MCF 10A (cell line): ENCODE results near the gene SARNP. TPM values are rescaled to one million over a fixed set of nuclear protein-coding genes. Genes with fewer than 3 reads are reported as not detected.

ENCODE experiments used
- BruUV-seq: library from RNA; stranded (reverse); fragments of 400-500 nt; replicated peaks from 2 replicates; lab custom pipeline; 2021; lab: Mats Ljungman, UMichigan
- CTCF ChIA-PET: fragments of 300-600 bp; sonication (Branson Sonifier 250); formaldehyde crosslinking; extraction: SDS; loops from one replicate; lab custom pipeline; 2021; ENCODE audit warnings: antibody characterized with exemption, inconsistent platforms; lab: Yijun Ruan, JAX
- POLR2A ChIA-PET: fragments of 300-600, 350-650 bp; sonication (Branson Sonifier 250); formaldehyde crosslinking; extraction: SDS; loops from one replicate; lab custom pipeline; 2020; ENCODE audit warnings: antibody characterized with exemption, inconsistent platforms; lab: Yijun Ruan, JAX
- DNase-seq: peaks from one replicate; pipeline ENCODE4 v3.0.0-alpha.2; 2018; ENCODE audit not compliant: unreplicated experiment
- H3K27ac Mint-ChIP-seq: one replicate; pipeline ENCODE4 v1.8.0; 2022; ENCODE audit warnings: mild to moderate bottlenecking, low read depth, mixed read lengths; ENCODE audit not compliant: unreplicated experiment
- H3K27me3 Mint-ChIP-seq: one replicate; pipeline ENCODE4 v1.8.0; 2022; ENCODE audit warnings: mixed read lengths; ENCODE audit not compliant: insufficient read depth, unreplicated experiment
- H3K36me3 Mint-ChIP-seq: one replicate; pipeline ENCODE4 v1.8.0; 2022; ENCODE audit warnings: mild to moderate bottlenecking, moderate library complexity, mixed read lengths; ENCODE audit not compliant: insufficient read depth, unreplicated experiment
- H3K4me1 Mint-ChIP-seq: one replicate; pipeline ENCODE4 v1.8.0; 2022; ENCODE audit warnings: mixed read lengths; ENCODE audit not compliant: insufficient read depth, unreplicated experiment
- H3K4me3 Mint-ChIP-seq: one replicate; pipeline ENCODE4 v1.8.0; 2022; ENCODE audit warnings: mild to moderate bottlenecking, moderate library complexity, mixed read lengths; ENCODE audit not compliant: unreplicated experiment
- H3K9me3 Mint-ChIP-seq: one replicate; pipeline ENCODE4 v1.8.0; 2022; ENCODE audit warnings: mixed read lengths; ENCODE audit not compliant: unreplicated experiment
- intact Hi-C: fragments of 100-400 bp; cut with micrococcal nuclease; formaldehyde crosslinking; loops from 2 replicates; pipeline ENCODE4 v1.14.1; 2022
- total RNA-seq: library from RNA; stranded (reverse); gene quantifications from 2 replicates; pipeline ENCODE4 v1.2.3, GENCODE V29; 2022
- TF ChIP-seq, protein P1 (sequence below): fragments of 200-600 bp; IDR thresholded peaks from one replicate; pipeline ENCODE4 v1.8.0; 2022; ENCODE audit warnings: antibody characterized with exemption, mild to moderate bottlenecking; ENCODE audit not compliant: unreplicated experiment

SARNP gene
- total RNA-seq, 1 experiment from 2014 or later, result 61.1 TPM

DNA sequence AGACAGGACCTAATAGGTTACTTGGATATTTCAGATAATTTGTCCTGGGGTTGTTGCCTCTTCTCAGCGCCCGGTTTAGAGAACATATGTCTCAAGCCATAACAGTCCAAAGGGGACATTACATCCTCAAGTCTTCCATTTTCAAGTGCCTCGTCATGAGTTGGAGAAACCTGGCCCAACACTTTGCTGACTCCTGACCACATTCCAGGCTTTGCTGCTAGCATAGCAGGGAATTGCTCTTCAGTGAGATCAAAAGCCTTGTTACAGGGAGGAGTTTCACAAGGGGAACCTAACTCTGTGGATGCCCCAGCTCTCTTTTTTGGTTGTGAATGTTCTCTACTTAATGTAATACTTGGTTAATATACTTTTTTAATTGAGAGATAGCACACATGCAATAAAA lies 33.4 kb upstream of the SARNP start:
- POLR2A ChIA-PET, result interaction anchor here (1.0 to 1.6 kb wide), 2 partner anchors 21 to 31 kb away, joined by 3 to 4 read pairs; no protein-coding TSS in a partner anchor
- H3K36me3 Mint-ChIP-seq, result no peaks in the 10 kb centered on the region
- H3K4me1 Mint-ChIP-seq, result peaks cover 20% of the 10 kb centered on the region
- H3K27ac Mint-ChIP-seq, result no peak overlapping the region
- TF ChIP-seq, protein P1, sequence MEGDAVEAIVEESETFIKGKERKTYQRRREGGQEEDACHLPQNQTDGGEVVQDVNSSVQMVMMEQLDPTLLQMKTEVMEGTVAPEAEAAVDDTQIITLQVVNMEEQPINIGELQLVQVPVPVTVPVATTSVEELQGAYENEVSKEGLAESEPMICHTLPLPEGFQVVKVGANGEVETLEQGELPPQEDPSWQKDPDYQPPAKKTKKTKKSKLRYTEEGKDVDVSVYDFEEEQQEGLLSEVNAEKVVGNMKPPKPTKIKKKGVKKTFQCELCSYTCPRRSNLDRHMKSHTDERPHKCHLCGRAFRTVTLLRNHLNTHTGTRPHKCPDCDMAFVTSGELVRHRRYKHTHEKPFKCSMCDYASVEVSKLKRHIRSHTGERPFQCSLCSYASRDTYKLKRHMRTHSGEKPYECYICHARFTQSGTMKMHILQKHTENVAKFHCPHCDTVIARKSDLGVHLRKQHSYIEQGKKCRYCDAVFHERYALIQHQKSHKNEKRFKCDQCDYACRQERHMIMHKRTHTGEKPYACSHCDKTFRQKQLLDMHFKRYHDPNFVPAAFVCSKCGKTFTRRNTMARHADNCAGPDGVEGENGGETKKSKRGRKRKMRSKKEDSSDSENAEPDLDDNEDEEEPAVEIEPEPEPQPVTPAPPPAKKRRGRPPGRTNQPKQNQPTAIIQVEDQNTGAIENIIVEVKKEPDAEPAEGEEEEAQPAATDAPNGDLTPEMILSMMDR, result no peak
- H3K4me3 Mint-ChIP-seq, result no peak overlapping the region
- no TSS peak for BruUV-seq
- no peaks in the 10 kb centered on the region for H3K27me3 Mint-ChIP-seq
- no peaks in the 10 kb centered on the region for H3K9me3 Mint-ChIP-seq
- no peak for DNase-seq
- CTCF ChIA-PET, result no interaction called here
- intact Hi-C loops, result no loop called here

DNA sequence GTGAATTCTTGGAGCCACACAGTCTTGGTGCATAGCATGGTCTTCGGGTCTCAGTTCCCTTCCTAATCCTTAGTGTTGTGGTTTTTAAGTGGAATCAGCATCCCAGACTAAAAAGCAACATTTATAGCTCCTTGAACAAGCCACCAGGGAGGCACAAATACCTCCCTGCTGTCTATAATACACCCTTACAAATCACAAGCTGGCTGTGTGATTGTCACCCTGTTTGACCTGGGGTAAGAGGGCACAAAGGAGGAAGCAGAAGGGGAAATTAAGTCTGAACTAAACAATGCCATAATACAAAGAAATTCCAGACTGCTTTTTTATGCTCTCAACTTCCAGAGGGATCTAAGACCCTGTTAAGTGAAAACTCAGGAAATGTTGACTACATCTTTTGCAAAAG lies 32.9 kb upstream of the SARNP start:
- Mint-ChIP-seq H3K36me3 (no peaks in the 10 kb centered on the region), H3K4me3 (no peak overlapping the region), H3K9me3 (no peaks in the 10 kb centered on the region), H3K27ac (peak overlapping the region; percentile 99), H3K27me3 (no peaks in the 10 kb centered on the region), H3K4me1 (peaks cover 20% of the 10 kb centered on the region)
- TF ChIP-seq, protein P1, result no peak
- intact Hi-C loops, result no loop called here
- ChIA-PET POLR2A (interaction anchor here (0.5 to 1.6 kb wide), 5 partner anchors 15 to 83 kb away, joined by 3 to 4 read pairs (median 3); no protein-coding TSS in a partner anchor), CTCF (no interaction called here)
- no peak for DNase-seq
- no TSS peak for BruUV-seq

DNA sequence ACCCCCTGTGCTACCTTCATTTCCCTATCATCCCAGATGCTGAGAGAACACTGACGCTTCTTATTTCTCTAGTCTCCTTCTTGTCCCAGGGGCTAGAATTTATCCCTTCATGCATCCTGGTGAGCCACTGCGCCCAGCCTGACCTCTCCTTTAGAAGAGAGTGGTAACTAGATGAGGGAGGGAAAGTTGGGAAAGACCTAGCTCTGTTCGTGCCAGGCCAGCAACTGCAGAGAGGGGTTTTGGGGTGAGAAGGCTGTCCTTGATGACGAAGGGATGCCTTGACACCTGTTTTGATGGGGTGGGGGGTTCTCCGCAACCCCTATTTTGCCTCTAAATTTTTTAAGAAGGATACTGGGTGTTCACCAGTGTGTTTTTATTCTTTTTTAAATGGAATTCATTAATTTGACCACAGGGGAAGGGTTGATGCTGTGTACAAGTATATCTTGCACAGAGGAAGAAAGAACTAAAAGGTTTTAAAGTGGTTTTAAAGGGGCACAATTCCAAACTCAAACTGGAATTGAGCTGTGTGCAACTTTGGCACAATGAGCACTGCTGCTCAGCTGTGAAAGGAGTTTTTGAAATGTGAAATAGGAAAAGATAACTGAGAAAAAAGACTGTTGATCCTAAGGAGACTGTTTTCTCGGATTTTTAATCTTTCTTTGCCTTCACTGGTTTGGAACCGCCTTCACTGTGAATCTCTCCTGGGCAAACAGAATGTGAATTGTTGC lies 32.3 kb upstream of the SARNP start:
- ChIA-PET CTCF (no interaction called here), POLR2A (interaction anchor here (0.5 to 1.6 kb wide), 5 partner anchors 15 to 83 kb away, joined by 3 to 4 read pairs (median 3); no protein-coding TSS in a partner anchor)
- DNase-seq, result no peak
- H3K27ac Mint-ChIP-seq, result peak overlapping the region; percentile 99
- TF ChIP-seq, protein P1, result no peak
- no TSS peak for BruUV-seq
- H3K4me1 Mint-ChIP-seq, result peaks cover 20% of the 10 kb centered on the region
- intact Hi-C loops, result no loop called here
- no peaks in the 10 kb centered on the region for H3K36me3 Mint-ChIP-seq
- no peak overlapping the region for H3K4me3 Mint-ChIP-seq
- no peaks in the 10 kb centered on the region for H3K9me3 Mint-ChIP-seq
- H3K27me3 Mint-ChIP-seq, result no peaks in the 10 kb centered on the region

DNA sequence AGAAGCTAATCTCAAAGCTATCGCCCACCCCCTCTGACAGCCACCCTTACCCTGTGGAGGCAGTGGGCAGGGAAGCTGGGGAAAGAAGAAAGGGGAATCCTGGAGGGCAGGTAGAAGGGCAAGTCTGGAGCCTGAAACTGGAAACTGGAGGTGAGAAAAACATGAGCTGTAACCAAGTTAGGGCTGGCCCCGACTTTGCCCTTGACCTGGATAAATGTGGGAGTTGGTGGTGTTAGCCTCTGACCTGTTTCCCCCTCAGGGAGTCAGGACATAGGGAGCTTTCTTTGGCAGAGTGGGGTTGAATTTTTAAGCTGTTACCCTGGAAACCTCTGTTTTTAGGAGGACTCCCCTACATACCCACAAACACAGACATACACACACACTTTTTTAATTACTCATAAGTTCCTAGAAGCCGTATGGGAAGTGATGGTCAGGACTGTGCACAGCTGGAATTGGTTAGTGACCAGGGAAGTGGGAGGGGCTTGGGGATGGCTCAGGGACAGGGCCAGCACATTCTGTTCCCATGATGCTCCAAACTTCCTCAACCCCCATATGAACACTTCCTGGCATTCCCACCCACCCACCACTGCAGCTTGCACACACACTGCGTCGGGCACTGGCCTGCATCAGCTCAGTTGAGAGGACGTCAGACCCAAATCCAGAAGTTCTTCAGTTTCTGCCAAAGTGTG lies 30.2 kb upstream of the SARNP start:
- H3K4me3 Mint-ChIP-seq, result peak overlapping the region; percentile 52
- H3K27me3 Mint-ChIP-seq, result no peaks in the 10 kb centered on the region
- H3K4me1 Mint-ChIP-seq, result peaks cover 20% of the 10 kb centered on the region
- H3K9me3 Mint-ChIP-seq, result no peaks in the 10 kb centered on the region
- no peaks in the 10 kb centered on the region for H3K36me3 Mint-ChIP-seq
- TF ChIP-seq, protein P1, result no peak
- H3K27ac Mint-ChIP-seq, result peak overlapping the region; percentile 99
- ChIA-PET POLR2A (interaction anchor here (0.6 to 2.2 kb wide), 15 partner anchors 10 to 1394 kb away, joined by 3 to 12 read pairs (median 3); partner anchors contain the start of genes DNAJC14, ORMDL2 and SARNP), CTCF (interaction anchor here (0.5 to 1.2 kb wide), 7 partner anchors 18 to 134 kb away, joined by 3 to 5 read pairs (median 4); partner anchors contain the start of genes DNAJC14, ORMDL2 and SARNP)
- intact Hi-C loops, result loop anchor here (1.0 kb wide), 2 partner anchors 18 to 80 kb away; partner anchors contain the start of genes DNAJC14 and PYM1
- BruUV-seq, result TSS peak; percentile 97
- peak; percentile 97 for DNase-seq
